HuH-7 (cell line): ENCODE data around the gene NMNAT2.

Experiments used
- DNase-seq: peaks from one replicate; pipeline ENCODE4 v3.0.0; 2011; ENCODE audit warnings: low spot score

Gene NMNAT2

GRCh38 chr1:183365093-183365492 is 53.1 kb downstream of the NMNAT2 start:
- no peak for DNase-seq

DNA sequence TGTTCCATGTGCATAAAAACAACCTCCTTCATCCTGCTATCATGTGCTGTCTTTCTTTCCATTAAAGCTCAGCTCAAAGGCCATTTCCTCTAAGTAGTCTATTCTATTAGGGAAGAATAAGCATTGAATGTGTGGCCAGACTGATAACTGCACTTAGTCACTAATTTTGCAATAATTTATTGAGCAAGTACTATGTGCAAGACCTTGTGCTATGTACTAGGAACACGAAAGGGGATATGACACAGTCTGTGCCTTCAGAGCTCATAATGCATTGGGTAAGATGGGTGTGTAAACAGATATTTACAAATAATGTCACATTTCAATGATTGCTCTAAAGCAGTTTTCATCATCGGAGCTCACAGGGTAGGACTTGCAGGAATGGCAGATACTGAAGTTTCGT is 54.2 kb downstream of the NMNAT2 start:
- DNase-seq = no peak

DNA sequence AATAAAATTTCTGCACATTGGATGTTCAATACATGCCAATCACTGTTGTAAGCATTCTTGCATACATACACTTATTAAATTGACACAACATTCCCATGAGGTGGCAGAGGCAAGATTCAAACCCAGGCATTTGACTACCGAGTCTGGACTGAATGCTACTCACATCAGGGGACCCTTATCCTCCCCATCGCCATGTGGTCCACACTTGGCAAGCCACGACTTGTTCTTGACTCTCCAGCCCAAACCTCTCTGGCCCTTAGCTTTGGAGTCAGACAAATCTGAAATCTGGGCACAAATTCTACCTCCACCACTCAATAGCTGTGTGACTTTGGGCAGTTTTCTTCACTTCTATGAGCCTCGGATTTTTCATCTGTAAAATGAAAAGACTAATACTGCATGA is 57.1 kb downstream of the NMNAT2 start:
- DNase-seq = no peak

GRCh38 chr1:183360473-183360872 is 57.7 kb downstream of the NMNAT2 start:
- no peak for DNase-seq

DNA sequence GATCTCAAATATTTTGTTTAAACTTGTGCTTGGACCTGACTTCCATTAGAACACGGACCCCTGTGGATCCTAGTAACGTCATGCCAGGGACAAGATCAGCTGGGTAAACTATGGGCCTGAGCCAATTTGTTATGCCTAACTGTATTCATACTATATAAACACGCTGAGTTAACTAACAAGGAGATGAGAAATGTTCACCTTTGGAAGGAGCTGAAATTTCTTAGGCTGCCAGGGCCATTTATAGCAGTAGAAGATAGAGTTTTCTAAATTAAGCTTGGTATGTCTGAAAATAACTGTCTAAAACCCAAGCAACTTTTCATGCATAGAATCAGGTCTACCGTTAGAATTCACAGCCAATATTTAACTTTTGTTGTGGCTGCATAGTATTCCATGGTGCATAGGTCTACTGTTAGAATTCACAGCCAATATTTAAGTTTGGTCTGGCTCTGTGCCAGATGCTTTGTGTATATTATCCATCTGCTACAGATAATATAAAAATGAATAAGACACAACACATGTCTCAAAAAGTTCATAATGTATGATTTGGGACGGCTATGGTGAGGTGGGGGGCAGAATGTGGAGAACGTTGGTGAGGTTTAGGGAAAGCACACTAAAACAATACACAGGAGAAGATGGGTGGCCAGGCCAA is 61.5 kb downstream of the NMNAT2 start:
- no peak for DNase-seq

GRCh38 chr1:183355797-183356196 is 62.4 kb downstream of the NMNAT2 start:
- no peak for DNase-seq

GRCh38 chr1:183355181-183355580 is 63.0 kb downstream of the NMNAT2 start:
- no peak for DNase-seq

- DNase-seq = no peak
Observed at GRCh38 chr1:183353597-183353996, 64.6 kb downstream of the NMNAT2 start.

DNA sequence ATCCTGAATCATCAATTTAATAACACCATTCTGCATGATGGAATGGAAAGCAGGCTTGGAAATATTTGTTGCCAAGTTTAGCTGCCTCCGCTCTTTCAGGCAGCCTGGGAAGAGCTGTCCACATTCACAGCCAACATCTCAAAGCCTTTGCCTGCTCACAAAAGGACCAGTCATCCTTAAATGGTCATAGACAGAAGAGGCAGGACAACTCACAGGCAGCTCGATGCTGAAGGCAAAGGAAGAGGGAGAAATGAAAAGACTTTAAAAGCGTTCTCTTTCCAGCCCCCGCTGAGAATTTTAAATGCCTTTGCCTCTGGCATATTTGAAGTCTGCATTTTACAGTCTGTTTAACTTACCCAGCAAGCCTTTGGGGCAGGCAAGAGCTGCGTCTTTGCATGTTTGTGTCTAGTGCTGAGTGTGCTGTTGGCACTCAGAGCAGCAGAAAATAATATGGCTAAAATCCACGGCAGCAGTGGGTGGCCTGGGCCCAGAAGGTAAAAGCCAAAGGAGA is 68.9 kb downstream of the NMNAT2 start:
- no peak for DNase-seq

DNA sequence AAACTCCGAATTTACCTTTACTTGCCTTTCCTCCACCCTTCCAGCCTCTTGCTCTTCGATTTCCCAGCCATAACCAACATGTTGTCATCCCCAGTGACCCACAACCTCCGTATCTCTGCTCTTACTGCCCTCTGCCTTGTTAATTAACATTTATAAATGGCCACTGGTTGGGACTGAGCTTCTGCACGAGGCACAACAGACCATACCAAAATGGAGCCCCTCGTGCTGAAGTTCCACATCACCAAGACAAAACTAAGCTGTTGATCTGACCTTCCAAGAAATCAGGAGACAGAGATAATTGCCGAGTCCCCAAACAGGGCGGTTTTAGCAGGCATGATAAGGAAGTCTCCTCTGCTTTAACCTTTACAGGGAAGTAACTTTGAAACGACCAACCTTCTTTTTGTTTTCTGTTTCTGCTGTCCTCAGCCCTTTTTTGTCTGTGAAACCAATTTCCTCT is 71.9 kb downstream of the NMNAT2 start:
- DNase-seq = no peak

DNA sequence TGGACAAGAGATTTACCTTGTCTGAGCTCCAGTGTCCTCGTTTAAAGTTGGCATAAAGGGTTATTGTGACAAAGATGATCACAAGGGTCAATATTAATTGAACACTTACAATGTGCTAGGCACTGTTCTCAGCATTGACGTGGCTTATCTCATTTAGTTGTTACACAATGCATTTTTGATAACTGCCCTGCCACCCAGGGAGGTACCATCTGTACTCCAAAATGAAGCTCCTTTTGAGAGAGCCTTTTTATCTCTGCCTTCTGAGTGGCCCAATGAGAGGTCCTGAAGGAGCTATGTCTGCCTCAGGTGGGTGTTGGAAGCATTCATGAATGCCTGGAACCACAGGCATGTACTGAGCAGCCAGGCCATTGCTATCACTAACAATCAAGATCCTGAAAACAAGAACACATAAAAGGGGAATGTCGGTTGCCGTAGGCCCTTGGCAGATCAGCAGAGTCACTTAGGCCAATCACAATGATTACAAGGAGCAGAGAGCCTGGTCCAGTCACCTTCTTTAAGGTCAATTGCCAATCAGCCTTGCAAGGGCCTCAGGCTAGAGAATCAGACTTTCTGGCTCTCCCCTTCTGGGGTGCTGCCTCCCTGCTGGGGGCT is 78.5 kb downstream of the NMNAT2 start:
- DNase-seq = no peak

- no peak for DNase-seq
Observed at GRCh38 chr1:183331091-183331742, 87.0 kb downstream of the NMNAT2 start.

- no peak for DNase-seq
Observed at GRCh38 chr1:183330335-183330734, 87.8 kb downstream of the NMNAT2 start.

DNA sequence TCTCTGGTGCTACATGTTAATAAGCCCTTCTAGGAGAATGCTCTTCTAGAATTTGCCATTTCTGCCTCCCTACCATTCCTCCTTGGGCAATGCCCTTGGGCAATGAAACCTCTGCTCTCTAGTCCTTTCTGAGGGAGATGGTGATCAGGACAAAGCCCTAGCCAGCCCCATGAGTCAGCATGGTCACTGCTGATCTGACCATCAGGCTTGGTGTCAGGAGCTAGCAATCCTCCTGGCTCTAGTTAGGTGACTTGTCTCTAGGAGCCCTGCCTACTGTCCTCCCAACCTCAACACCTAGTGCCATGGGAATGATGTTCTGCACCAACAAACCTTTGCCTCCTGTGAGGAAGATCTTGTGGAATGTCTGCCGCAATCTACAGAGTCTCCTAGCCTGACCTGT is 89.8 kb downstream of the NMNAT2 start:
- DNase-seq = no peak

DNA sequence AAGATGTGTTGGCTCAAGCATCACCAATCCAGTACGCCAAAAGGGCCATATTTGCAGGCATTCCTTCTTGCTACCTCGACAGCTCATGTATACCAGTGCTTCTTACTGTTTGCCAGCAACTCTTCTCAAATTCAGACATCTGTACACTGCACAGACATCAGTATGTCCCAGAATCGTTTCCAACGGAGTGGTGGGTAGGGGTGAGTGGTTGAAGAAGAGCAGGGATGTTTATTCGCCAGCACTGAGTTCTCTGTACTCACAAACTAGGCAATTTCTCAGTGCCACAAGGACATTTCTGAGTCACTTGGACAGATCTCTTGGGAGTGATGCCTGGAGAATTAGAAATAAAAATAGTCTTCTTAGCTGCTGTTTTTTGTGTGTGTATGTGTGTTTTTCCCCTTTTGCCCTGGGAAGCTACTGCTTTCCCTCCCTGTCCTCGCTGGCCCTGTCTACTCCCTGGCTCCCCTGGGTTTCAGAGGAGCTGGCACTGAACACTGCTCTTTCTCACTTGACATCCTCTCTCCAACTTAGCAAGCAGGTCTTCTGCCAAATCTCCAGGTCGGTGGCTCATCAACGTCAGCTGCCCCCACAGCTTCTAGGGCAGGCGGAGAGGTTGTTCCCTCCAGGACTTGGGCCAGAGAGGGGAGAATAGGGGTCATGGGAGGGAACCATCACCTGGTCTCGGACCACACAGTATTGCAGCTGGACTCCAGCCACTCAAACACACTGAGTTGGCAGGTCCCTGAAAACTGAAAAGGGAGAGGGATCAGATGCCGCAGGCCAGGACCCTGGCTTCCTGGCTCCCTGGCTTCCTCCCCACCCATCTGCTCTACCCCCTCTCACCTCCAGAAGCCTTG is 90.5 kb downstream of the NMNAT2 start:
- no peak for DNase-seq

- DNase-seq = no peak
Observed at GRCh38 chr1:183323849-183324683, 94.1 kb downstream of the NMNAT2 start.

DNA sequence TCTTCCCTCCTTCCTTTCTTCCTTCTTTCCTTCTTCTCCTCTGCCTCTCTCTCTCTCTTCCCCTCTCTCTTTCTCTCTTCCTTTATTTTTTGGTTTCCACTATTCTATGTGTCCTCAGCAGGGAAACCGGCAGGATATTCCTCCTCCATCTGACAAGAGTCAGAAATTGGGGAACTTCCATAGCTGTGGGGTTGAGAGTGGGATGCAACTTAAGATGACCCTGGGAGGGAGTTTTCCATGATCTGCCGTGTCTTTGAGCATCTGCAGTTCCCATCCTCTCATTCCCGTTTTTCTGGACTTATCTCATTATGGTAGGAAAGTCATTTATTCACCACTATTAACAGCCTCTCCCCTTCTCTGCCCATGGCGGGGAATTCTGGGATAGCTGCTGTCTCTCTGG is 98.6 kb downstream of the NMNAT2 start:
- DNase-seq = no peak

DNA sequence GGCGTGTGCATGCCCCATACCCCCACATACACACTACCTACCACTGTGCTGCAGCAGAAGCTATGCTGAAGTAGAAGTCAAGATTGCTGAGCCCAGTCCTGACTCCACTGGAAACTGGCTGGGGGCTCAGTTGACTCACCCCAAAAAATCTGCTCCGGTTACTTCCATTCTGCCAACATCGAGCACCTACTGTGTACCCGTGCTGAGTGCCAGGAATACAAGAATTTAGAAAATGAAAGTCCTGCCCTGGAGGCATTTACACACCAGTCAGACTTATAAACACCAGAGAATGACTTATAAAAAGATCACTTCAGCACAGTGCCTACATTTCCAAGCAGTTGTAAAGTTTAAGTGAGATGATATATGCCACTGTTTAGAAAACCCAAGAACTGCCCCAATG is 99.1 kb downstream of the NMNAT2 start:
- DNase-seq = no peak

DNA sequence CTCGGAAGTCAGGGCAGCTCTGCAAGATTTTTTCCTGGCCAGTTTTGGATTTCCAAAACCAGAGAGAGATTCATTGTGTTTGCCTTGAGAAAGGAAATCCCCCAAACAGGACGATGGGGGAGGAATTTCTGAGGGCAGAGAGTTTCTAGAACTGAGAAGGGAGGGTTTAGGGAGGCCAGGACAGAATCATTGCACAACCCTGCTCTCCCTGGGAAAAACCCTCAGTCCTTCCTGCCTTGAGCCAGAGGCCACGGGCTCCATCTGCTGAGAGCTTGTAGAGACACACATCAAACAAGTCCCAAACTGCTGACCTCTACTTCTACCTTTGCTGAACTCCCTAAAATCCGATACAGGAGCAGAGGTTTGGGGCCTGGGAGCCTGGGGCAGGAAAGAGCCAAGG is 99.7 kb downstream of the NMNAT2 start:
- DNase-seq = peak; percentile 65

DNA sequence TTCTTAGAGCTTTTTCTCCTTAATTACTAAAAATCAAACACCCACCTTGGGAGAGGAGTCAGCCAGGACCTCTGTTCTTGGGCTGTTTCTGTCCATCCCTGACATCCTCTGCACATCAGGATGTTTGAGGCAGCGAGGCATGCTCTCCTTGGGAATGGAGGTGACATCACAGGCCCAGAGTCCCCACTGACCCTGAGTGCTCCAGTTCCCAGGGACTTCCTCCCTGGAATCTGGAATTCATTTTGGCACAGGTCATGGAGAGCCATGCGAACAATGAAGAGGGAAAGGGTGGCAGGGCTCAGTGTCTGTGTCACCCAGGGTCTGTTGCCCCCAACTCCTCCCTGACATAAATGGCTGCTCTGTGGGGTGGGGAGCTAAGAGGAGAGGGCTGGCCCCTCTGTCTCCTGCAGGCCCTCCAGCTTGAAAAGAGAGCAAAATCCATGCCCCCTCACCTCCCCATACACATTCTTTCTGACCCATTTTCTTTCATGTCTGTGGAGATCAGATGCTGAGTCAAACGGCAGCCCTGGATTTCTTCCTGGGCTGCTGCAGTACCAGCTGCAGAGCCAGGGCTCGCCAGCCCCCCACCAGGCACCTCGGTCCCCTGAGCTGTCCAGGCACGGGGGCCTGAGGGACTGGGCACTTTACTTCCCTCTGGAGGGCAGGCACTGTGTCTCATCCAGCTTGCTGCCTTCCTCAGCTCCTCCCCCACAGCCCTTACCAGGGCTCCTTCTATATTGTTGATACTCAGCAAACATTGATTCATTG is 102.0 kb downstream of the NMNAT2 start:
- no peak for DNase-seq

GRCh38 chr1:183313063-183313462 is 105.1 kb downstream of the NMNAT2 start:
- no peak for DNase-seq
